Measurements from ENCODE around the gene SH2B3. TPM values are rescaled to one million over a fixed set of nuclear protein-coding genes. Genes with fewer than 3 reads are reported as not detected.

The SH2B3 gene
- total and polyA plus RNA-seq, 2 of the 13 experiments (the other 11 are each of a cell fraction or from before 2014, with no cell fraction given): 6.8 to 6.9 TPM

DNA sequence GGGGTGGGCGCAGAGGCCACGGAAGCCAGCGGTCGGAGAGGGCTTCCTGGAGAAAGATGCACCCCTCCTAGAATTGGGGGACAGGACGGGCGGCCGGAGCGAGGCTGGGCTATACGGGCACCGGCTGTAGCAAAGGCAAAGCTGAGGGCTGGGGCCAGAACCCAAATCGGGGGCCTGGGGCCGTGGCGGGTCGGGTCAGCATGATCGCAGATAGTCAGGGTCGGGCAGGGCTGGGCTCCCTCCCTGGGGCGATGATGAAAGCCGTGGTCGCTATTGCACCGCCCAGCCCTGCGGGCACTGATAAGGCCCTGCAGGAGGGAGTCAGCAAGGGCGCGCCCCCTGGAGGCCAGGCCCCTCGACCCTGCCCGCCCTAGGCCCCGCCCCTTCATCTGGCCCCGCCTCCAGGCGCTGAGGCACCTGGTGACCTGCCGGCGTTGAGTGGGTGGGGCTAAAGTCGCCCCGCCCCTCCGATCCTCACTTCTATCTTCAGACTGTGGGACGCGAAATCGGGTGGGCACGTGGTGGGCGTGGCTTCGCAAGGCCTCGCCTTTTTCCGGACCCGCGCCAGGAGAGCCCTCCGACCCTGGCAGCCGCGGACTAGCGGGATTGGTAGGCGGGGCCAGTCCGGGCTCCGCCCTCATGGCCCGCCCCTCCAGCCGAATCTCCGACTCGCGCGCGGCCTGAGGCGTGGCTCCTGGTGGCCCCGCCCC lies 419 bp upstream of the SH2B3 start (continued):
- TF ChIP-seq, protein P1, sequence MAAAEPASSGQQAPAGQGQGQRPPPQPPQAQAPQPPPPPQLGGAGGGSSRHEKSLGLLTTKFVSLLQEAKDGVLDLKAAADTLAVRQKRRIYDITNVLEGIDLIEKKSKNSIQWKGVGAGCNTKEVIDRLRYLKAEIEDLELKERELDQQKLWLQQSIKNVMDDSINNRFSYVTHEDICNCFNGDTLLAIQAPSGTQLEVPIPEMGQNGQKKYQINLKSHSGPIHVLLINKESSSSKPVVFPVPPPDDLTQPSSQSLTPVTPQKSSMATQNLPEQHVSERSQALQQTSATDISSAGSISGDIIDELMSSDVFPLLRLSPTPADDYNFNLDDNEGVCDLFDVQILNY (CRISPR knock-in tag; conservative IDR thresholded peaks at IDR 0.05): no peak
- TF ChIP-seq FOXP1 (IDR thresholded peaks at IDR 0.05) (no peak), FOXP1 (CRISPR knock-in tag; IDR thresholded peaks at IDR 0.05) (peak; percentile 28; the same call in 1 of the 2 replicates), ZNF878 (CRISPR knock-in tag; IDR thresholded peaks at IDR 0.05) (peak; percentile 39; the same call in 1 of the 2 replicates), CHD2 (IDR thresholded peaks at IDR 0.05; ENCODE audit: low read depth, low read length) (no peak), SOX13 (IDR thresholded peaks at IDR 0.05) (no peak), SOX13 (CRISPR knock-in tag; conservative IDR thresholded peaks at IDR 0.05 in 1 of 2, IDR thresholded peaks at IDR 0.05 in 1 of 2) (no peak; a peak in 2 of 4 replicates), KMT2B (CRISPR knock-in tag; IDR thresholded peaks at IDR 0.05) (no peak), ZNF589 (CRISPR knock-in tag; conservative IDR thresholded peaks at IDR 0.05) (no peak), PPARG (CRISPR knock-in tag; conservative IDR thresholded peaks at IDR 0.05) (0 out of 2 replicates have a peak, but pooled peaks have one; percentile 34), TBP (CRISPR knock-in tag; IDR thresholded peaks at IDR 0.05) (no peak), ZNF781 (CRISPR knock-in tag; IDR thresholded peaks at IDR 0.05; ENCODE audit: borderline replicate concordance, not compliant biosample characterization) (peak; percentile 61), HOXA3 (CRISPR knock-in tag; IDR thresholded peaks at IDR 0.05) (peak; percentile 68; the same call in 1 of the 2 replicates), KLF16 (CRISPR knock-in tag; IDR thresholded peaks at IDR 0.05) (peak in 1 of 2 experiments; percentile 88; a peak in 1 of 4 replicates), NFKB2 (CRISPR knock-in tag; IDR thresholded peaks at IDR 0.05; ENCODE audit: borderline replicate concordance) (0 out of 2 replicates have a peak, but pooled peaks have one; percentile 35), EZH2 (conservative IDR thresholded peaks at IDR 0.05; ENCODE audit: low read depth, low read length) (no peak), WIZ (CRISPR knock-in tag; IDR thresholded peaks at IDR 0.05) (no peak), ZNF563 (CRISPR knock-in tag; IDR thresholded peaks at IDR 0.05) (peak; percentile 71; the same call in 1 of the 2 replicates), IRF2 (CRISPR knock-in tag; IDR thresholded peaks at IDR 0.05) (peak; percentile 34; the same call in 1 of the 2 replicates)
- TF ChIP-seq, protein P2, sequence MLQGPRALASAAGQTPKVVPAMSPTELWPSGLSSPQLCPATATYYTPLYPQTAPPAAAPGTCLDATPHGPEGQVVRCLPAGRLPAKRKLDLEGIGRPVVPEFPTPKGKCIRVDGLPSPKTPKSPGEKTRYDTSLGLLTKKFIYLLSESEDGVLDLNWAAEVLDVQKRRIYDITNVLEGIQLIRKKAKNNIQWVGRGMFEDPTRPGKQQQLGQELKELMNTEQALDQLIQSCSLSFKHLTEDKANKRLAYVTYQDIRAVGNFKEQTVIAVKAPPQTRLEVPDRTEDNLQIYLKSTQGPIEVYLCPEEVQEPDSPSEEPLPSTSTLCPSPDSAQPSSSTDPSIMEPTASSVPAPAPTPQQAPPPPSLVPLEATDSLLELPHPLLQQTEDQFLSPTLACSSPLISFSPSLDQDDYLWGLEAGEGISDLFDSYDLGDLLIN (CRISPR knock-in tag; IDR thresholded peaks at IDR 0.05; ENCODE audit: borderline replicate concordance): peak; percentile 33; the same call in 1 of the 2 replicates
- TF ChIP-seq, protein P3, sequence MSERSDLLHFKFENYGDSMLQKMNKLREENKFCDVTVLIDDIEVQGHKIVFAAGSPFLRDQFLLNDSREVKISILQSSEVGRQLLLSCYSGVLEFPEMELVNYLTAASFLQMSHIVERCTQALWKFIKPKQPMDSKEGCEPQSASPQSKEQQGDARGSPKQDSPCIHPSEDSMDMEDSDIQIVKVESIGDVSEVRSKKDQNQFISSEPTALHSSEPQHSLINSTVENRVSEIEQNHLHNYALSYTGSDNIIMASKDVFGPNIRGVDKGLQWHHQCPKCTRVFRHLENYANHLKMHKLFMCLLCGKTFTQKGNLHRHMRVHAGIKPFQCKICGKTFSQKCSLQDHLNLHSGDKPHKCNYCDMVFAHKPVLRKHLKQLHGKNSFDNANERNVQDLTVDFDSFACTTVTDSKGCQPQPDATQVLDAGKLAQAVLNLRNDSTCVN (CRISPR knock-in tag; IDR thresholded peaks at IDR 0.05; ENCODE audit: borderline replicate concordance): 0 out of 2 replicates have a peak, but pooled peaks have one; percentile 6
- TF ChIP-seq, protein P4, sequence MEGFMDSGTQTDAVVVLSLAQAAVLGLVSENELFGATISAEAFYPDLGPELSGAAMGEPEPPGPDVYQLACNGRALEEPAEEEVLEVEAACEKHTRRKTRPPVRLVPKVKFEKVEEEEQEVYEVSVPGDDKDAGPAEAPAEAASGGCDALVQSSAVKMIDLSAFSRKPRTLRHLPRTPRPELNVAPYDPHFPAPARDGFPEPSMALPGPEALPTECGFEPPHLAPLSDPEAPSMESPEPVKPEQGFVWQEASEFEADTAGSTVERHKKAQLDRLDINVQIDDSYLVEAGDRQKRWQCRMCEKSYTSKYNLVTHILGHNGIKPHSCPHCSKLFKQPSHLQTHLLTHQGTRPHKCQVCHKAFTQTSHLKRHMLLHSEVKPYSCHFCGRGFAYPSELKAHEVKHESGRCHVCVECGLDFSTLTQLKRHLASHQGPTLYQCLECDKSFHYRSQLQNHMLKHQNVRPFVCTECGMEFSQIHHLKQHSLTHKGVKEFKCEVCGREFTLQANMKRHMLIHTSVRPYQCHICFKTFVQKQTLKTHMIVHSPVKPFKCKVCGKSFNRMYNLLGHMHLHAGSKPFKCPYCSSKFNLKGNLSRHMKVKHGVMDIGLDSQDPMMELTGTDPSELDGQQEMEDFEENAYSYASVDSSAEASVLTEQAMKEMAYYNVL (CRISPR knock-in tag; IDR thresholded peaks at IDR 0.05; ENCODE audit: borderline replicate concordance): peak; percentile 54; the same call in 1 of the 2 replicates
- TF ChIP-seq, protein P5, sequence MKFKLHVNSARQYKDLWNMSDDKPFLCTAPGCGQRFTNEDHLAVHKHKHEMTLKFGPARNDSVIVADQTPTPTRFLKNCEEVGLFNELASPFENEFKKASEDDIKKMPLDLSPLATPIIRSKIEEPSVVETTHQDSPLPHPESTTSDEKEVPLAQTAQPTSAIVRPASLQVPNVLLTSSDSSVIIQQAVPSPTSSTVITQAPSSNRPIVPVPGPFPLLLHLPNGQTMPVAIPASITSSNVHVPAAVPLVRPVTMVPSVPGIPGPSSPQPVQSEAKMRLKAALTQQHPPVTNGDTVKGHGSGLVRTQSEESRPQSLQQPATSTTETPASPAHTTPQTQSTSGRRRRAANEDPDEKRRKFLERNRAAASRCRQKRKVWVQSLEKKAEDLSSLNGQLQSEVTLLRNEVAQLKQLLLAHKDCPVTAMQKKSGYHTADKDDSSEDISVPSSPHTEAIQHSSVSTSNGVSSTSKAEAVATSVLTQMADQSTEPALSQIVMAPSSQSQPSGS (CRISPR knock-in tag; IDR thresholded peaks at IDR 0.05): peak; percentile 81

Measured in HepG2 (cell line).